HepG2 (cell line): ENCODE data around the gene PREP. TPM values are rescaled to one million over a fixed set of nuclear protein-coding genes. Genes with fewer than 3 reads are reported as not detected.
A peak's percentile ranks its signal among the peaks of the same experiment; 100 is the strongest.

Source experiments
- ATAC-seq: fragments of 200-7000 bp; cut with Tn5 transposase; 3 replicates; pipeline ENCODE4 v1.9.1; 2020; ENCODE audit warnings: mild to moderate bottlenecking, moderate library complexity
- BruUV-seq: library from RNA; stranded (reverse); fragments of 400-500 nt; replicated peaks from 2 replicates; lab custom pipeline; 2021; lab: Mats Ljungman, UMichigan
- CTCF ChIA-PET: fragments of 300-600 bp; formaldehyde crosslinking; extraction: SDS; loops from one replicate; lab custom pipeline; 2021; ENCODE audit warnings: low total read pairs, inconsistent platforms, low intra/inter-chr PET ratio; lab: Yijun Ruan, JAX
- POLR2A ChIA-PET: fragments of 350-600 bp; sonication (Branson Sonifier 250); formaldehyde crosslinking; loops from one replicate; lab custom pipeline; 2020; ENCODE audit warnings: antibody characterized with exemption, inconsistent platforms; lab: Yijun Ruan, JAX
- DNase-seq: peaks from one replicate; pipeline ENCODE4 v3.0.0-alpha.2; 2015; ENCODE audit warnings: low spot score
- FAIRE-seq: peaks from 3 replicates; lab custom pipeline; 2011; peaks lifted over from hg19 to GRCh38; lab: Jason Lieb, UNC
- H2AFZ ChIP-seq: one replicate; pipeline ENCODE4 v1.6.1; 2011; ENCODE audit warnings: low read length, inconsistent platforms
- H3K27ac ChIP-seq: fragments of 300-600 bp; 3 replicates; pipeline ENCODE4 v1.8.0; 2011; ENCODE audit warnings: mixed run types, mild to moderate bottlenecking, mixed read lengths, low read length, inconsistent platforms; ENCODE audit not compliant: insufficient read depth; ENCODE audit errors: extremely low read length
- H3K27me3 ChIP-seq, 2 experiments: fragments of 200-600 bp in 1 of 2; 2 replicates in 1 of 2; 3 replicates in 1 of 2; pipeline versions ENCODE4 v1.6.0 to v1.8.0; 2011; ENCODE audit warnings: low read length in 2 of 2, mild to moderate bottlenecking in 2 of 2, moderate library complexity in 2 of 2, inconsistent platforms in 1 of 2; ENCODE audit not compliant: insufficient read depth in 2 of 2, control insufficient read depth in 1 of 2
- H3K36me3 ChIP-seq, 2 experiments: fragments of 200-600 bp in 1 of 2; replicated peaks in 1 of 2; 2 replicates in 1 of 2; 3 replicates in 1 of 2; pipeline versions ENCODE4 v1.5.1 to v1.8.0; 2011; ENCODE audit warnings: low read length in 2 of 2, inconsistent platforms in 1 of 2; ENCODE audit not compliant: insufficient read depth in 2 of 2, control insufficient read depth in 1 of 2
- H3K4me1 ChIP-seq: 2 replicates; pipeline ENCODE4 v1.5.1; 2012; ENCODE audit warnings: low read length, inconsistent platforms; ENCODE audit not compliant: insufficient read depth
- H3K4me2 ChIP-seq: 2 replicates; pipeline ENCODE4 v1.6.0; 2011; ENCODE audit warnings: low read depth, low read length, inconsistent platforms
- H3K4me3 ChIP-seq, 3 experiments: fragments of 200-600 bp in 1 of 3; sonication (generic), shearing (Covaris generic) in 1 of 3; replicated peaks in 1 of 3; 2 replicates each; pipeline ENCODE4 v1.5.1; 2011 to 2016; ENCODE audit warnings: low read length in 3 of 3, inconsistent platforms in 2 of 3, low read depth in 2 of 3, mild to moderate bottlenecking in 2 of 3, control low read depth in 1 of 3, mixed read lengths in 1 of 3; ENCODE audit not compliant: insufficient read depth in 1 of 3
- H3K79me2 ChIP-seq: one replicate; pipeline ENCODE4 v1.6.1; 2011; ENCODE audit warnings: low read length, inconsistent platforms; ENCODE audit not compliant: insufficient read depth
- H3K9ac ChIP-seq: 2 replicates; pipeline ENCODE4 v1.6.0; 2011; ENCODE audit warnings: mild to moderate bottlenecking, low read depth, low read length, inconsistent platforms; ENCODE audit not compliant: insufficient read depth
- H3K9me3 ChIP-seq: 2 replicates; pipeline ENCODE4 v1.5.1; 2012; ENCODE audit warnings: mild to moderate bottlenecking, low read length
- H4K20me1 ChIP-seq: 2 replicates; pipeline ENCODE4 v1.6.0; 2011; ENCODE audit warnings: inconsistent platforms, mild to moderate bottlenecking, low read length, moderate library complexity; ENCODE audit not compliant: insufficient read depth
- HHEX ChIP-seq: IDR thresholded peaks from 2 replicates; pipeline ENCODE4 v1.6.1; 2016; ENCODE audit warnings: control low read depth
- ZFP37 ChIP-seq: sonication (generic); formaldehyde crosslinking; IDR thresholded peaks from 2 replicates; pipeline ENCODE4 v1.4.0; 2020; ENCODE audit warnings: missing genetic modification reagents, borderline replicate concordance
- ZNF234 ChIP-seq: sonication (generic); formaldehyde crosslinking; conservative IDR thresholded peaks from 2 replicates; pipeline ENCODE4 v1.5.1; 2020; ENCODE audit warnings: mild to moderate bottlenecking, missing genetic modification reagents
- ZNF562 ChIP-seq: sonication (generic); formaldehyde crosslinking; IDR thresholded peaks from 2 replicates; pipeline ENCODE4 v1.8.0; 2022; ENCODE audit warnings: missing genetic modification reagents, borderline replicate concordance
- WGBS: methylation state at CpG from one replicate; pipeline ENCODE4 v1.1.6; 2017; ENCODE audit warnings: low lambda C conversion rate; 5-methylcytosine and 5-hydroxymethylcytosine counted together
- in situ Hi-C: cut with HindIII; loops from 2 replicates; pipeline ENCODE4 v1.10.0; 2017; ENCODE audit warnings: low pct_unique_long_range_greater_than_20kb; ENCODE audit not compliant: extremely low pct_ligation_motif_present
- intact Hi-C: fragments of 100-400 bp; cut with micrococcal nuclease; formaldehyde crosslinking; loops from one replicate; pipeline ENCODE4 v1.10.0; 2022; ENCODE audit not compliant: unreplicated experiment
- polyA plus RNA-seq, 8 experiments: library from polyadenylated mRNA; depleted of rRNA in 3 of 8; stranded (reverse) in 7 of 8; unstranded in 1 of 8; fragments of >200 nt; fragmentation: Illumina TruSeq in 4 of 8; extraction: Trizol in 4 of 8; gene quantifications; 2 replicates each; pipeline versions ENCODE4 v1.2.1 to v1.2.3, GENCODE V29; 2011 to 2016; ENCODE audit warnings: low read depth in 4 of 8, missing spikeins in 1 of 8, mixed read lengths in 1 of 8; ENCODE audit not compliant: insufficient read depth in 1 of 8
- total RNA-seq, 5 experiments: library from RNA; depleted of rRNA; stranded (reverse); fragments of >200 nt; fragmentation: Illumina TruSeq; extraction: Trizol; gene quantifications; 2 replicates each; pipeline ENCODE4 v1.2.3, GENCODE V29; 2016; ENCODE audit warnings: low read depth in 1 of 5
- TF ChIP-seq, protein P1 (sequence below): sonication (generic); formaldehyde crosslinking; IDR thresholded peaks from 2 replicates; pipeline ENCODE4 v1.4.0; 2020; ENCODE audit warnings: missing genetic modification reagents
- TF ChIP-seq, protein P2 (sequence below): sonication (generic); formaldehyde crosslinking; IDR thresholded peaks from 2 replicates; pipeline ENCODE4 v1.4.0; 2020; ENCODE audit warnings: missing genetic modification reagents, mild to moderate bottlenecking, borderline replicate concordance

Gene PREP
- total and polyA plus RNA-seq, 2 of the 13 experiments (the other 11 are each of a cell fraction or from before 2014, with no cell fraction given), result 12.6 to 15.9 TPM

- ATAC-seq, result no peak
- Histone ChIP-seq H3K27ac (no peak overlapping the region), H2AFZ (no peak overlapping the region), H3K27me3 (no peaks in the 10 kb centered on the region), H4K20me1 (no peaks in the 10 kb centered on the region), H3K4me1 (peaks cover 12% of the 10 kb centered on the region), H3K4me2 (no peak overlapping the region), H3K79me2 (no peaks in the 10 kb centered on the region), H3K9ac (no peak overlapping the region), H3K9me3 (no peaks in the 10 kb centered on the region), H3K36me3 (peaks cover 1 to 8% of the 10 kb centered on the region in 2 experiments; a peak in 3 of 5 replicates), H3K4me3 (no peak overlapping the region)
- DNase-seq, result no peak
- WGBS, result 96% methylated on average over 4 of the region's 4 CpGs
- POLR2A ChIA-PET, result no interaction called here
- CTCF ChIA-PET, result no interaction called here
- no TSS peak for BruUV-seq
- in situ Hi-C loops (no loop called here), intact Hi-C loops (no loop called here)
- no peak for FAIRE-seq
- no peak for TF ChIP-seq HHEX (CRISPR knock-in tag)
Observed at GRCh38 chr6:105292689-105293339, 110.1 kb downstream of the PREP start.

DNA sequence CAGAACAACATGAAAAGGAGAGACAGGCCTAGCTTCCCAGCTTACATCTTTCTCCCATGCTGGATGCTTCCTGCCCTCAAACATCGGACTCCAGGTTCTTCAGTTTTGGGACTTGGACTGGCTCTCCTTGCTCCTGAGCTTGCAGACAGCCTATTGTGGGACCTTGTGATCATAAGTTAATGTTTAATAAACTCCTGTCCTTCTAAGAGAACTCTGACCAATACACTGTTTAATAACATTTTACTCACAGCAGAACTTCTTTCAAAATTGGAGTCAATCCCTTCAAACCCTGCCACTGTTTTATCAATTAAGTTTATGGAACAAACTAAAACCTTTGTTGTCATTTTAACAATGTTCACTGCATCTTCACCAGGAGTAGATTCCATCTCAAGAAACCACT lies 111.4 kb downstream of the PREP start:
- H3K4me3 ChIP-seq, result no peak overlapping the region
- H3K4me1 ChIP-seq, result peaks cover 12% of the 10 kb centered on the region
- H3K36me3 ChIP-seq, result peaks cover 1 to 8% of the 10 kb centered on the region in 2 experiments; a peak in 3 of 5 replicates
- H3K27me3 ChIP-seq, result no peaks in the 10 kb centered on the region
- H4K20me1 ChIP-seq, result no peaks in the 10 kb centered on the region
- H2AFZ ChIP-seq, result no peak overlapping the region
- ATAC-seq, result peak; percentile 50; the same call in 1 of the 3 replicates
- POLR2A ChIA-PET, result no interaction called here
- no peak overlapping the region for H3K27ac ChIP-seq
- CTCF ChIA-PET, result no interaction called here
- WGBS, result 100% methylated on average over 1 of the region's 1 CpG
- intact Hi-C loops (no loop called here), in situ Hi-C loops (no loop called here)
- BruUV-seq, result no TSS peak
- FAIRE-seq, result no peak
- TF ChIP-seq ZNF562 (CRISPR knock-in tag), result no peak
- TF ChIP-seq, protein P1, sequence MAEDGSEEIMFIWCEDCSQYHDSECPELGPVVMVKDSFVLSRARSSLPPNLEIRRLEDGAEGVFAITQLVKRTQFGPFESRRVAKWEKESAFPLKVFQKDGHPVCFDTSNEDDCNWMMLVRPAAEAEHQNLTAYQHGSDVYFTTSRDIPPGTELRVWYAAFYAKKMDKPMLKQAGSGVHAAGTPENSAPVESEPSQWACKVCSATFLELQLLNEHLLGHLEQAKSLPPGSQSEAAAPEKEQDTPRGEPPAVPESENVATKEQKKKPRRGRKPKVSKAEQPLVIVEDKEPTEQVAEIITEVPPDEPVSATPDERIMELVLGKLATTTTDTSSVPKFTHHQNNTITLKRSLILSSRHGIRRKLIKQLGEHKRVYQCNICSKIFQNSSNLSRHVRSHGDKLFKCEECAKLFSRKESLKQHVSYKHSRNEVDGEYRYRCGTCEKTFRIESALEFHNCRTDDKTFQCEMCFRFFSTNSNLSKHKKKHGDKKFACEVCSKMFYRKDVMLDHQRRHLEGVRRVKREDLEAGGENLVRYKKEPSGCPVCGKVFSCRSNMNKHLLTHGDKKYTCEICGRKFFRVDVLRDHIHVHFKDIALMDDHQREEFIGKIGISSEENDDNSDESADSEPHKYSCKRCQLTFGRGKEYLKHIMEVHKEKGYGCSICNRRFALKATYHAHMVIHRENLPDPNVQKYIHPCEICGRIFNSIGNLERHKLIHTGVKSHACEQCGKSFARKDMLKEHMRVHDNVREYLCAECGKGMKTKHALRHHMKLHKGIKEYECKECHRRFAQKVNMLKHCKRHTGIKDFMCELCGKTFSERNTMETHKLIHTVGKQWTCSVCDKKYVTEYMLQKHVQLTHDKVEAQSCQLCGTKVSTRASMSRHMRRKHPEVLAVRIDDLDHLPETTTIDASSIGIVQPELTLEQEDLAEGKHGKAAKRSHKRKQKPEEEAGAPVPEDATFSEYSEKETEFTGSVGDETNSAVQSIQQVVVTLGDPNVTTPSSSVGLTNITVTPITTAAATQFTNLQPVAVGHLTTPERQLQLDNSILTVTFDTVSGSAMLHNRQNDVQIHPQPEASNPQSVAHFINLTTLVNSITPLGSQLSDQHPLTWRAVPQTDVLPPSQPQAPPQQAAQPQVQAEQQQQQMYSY (CRISPR knock-in tag), result peak; percentile 80
- TF ChIP-seq ZFP37 (CRISPR knock-in tag), result no peak
- TF ChIP-seq, protein P2, sequence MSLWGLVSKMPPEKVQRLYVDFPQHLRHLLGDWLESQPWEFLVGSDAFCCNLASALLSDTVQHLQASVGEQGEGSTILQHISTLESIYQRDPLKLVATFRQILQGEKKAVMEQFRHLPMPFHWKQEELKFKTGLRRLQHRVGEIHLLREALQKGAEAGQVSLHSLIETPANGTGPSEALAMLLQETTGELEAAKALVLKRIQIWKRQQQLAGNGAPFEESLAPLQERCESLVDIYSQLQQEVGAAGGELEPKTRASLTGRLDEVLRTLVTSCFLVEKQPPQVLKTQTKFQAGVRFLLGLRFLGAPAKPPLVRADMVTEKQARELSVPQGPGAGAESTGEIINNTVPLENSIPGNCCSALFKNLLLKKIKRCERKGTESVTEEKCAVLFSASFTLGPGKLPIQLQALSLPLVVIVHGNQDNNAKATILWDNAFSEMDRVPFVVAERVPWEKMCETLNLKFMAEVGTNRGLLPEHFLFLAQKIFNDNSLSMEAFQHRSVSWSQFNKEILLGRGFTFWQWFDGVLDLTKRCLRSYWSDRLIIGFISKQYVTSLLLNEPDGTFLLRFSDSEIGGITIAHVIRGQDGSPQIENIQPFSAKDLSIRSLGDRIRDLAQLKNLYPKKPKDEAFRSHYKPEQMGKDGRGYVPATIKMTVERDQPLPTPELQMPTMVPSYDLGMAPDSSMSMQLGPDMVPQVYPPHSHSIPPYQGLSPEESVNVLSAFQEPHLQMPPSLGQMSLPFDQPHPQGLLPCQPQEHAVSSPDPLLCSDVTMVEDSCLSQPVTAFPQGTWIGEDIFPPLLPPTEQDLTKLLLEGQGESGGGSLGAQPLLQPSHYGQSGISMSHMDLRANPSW (CRISPR knock-in tag), result no peak
- no peak for TF ChIP-seq ZNF234
- H3K9me3 ChIP-seq, result no peaks in the 10 kb centered on the region
- H3K9ac ChIP-seq, result no peak overlapping the region
- no peak overlapping the region for H3K4me2 ChIP-seq
- no peak for DNase-seq
- no peaks in the 10 kb centered on the region for H3K79me2 ChIP-seq
